ENCODE data around the gene FAF2. TPM values are rescaled to one million over a fixed set of nuclear protein-coding genes. Genes with fewer than 3 reads are reported as not detected.

The FAF2 gene
- total RNA-seq, 4 donors from 2014 or later: 12.3 to 47.8 (median 32.5) TPM

DNA sequence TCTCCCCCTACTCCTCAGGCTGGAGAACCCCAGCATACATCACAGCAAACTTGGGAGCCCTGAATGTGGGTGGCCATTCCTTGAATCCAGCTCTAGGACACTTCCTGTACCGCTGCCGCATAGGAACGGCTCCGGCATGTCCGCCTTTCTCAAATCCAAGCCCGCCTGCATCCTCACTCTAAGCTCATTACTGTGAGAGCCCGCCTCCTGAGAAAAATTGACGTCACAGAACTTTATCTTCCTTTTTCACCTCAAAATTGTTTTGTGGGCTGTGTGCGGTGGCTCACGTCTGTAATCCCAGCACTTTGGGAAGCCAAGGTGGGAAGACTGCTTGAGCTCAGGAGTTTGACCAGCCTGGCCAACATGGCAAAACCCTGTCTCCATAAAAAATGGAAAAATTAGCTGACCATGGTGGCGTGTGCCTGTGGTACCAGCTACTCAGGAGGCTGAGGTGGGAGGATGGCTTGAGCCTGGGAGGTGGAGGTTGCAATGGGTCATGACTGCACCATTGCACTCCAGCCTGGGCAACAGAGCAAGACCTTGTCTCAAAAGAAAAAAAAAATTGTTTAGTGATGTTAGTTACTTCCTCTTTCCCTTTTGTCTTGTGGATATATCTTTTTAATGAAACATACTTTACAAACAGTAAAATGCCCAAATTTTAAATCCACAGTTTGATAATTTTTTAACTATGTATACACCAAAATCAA is 66.2 kb downstream of the FAF2 start:
- no peaks in the 10 kb centered on the region for H3K4me1 ChIP-seq
- no peaks in the 10 kb centered on the region for H3K9me3 ChIP-seq
- H3K4me3 ChIP-seq: no peak overlapping the region
- intact Hi-C loops (cut with DNase I; ENCODE audit: low total_unique reads): no loop called here
- H3K36me3 ChIP-seq: no peaks in the 10 kb centered on the region
- no peak for DNase-seq
- no peak overlapping the region for H3K27ac ChIP-seq
- H3K27me3 ChIP-seq: no peaks in the 10 kb centered on the region
- TF ChIP-seq, protein P1, sequence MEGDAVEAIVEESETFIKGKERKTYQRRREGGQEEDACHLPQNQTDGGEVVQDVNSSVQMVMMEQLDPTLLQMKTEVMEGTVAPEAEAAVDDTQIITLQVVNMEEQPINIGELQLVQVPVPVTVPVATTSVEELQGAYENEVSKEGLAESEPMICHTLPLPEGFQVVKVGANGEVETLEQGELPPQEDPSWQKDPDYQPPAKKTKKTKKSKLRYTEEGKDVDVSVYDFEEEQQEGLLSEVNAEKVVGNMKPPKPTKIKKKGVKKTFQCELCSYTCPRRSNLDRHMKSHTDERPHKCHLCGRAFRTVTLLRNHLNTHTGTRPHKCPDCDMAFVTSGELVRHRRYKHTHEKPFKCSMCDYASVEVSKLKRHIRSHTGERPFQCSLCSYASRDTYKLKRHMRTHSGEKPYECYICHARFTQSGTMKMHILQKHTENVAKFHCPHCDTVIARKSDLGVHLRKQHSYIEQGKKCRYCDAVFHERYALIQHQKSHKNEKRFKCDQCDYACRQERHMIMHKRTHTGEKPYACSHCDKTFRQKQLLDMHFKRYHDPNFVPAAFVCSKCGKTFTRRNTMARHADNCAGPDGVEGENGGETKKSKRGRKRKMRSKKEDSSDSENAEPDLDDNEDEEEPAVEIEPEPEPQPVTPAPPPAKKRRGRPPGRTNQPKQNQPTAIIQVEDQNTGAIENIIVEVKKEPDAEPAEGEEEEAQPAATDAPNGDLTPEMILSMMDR (IDR thresholded peaks at IDR 0.05): no peak
- no peak for TF ChIP-seq POLR2A (IDR thresholded peaks at IDR 0.05)

DNA sequence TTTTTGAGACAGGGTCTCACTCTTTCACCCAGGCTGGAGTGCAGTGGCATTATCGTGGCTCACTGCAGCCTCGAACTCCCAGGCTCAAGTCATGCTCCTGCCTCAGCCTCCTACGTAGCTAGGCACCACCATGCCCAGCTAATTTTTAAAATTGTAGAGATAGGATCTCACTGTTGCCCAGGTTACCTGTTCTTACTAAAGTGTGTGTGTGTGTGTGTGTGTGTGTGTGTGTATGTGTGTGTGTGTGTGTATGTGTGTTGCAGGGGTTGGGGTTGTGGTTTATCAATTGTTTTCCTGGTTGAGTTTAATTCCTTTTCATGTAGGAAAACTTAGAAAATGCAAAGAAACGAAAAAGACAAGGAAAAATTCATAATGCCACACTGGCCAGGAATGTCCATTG is 67.2 kb downstream of the FAF2 start:
- no peaks in the 10 kb centered on the region for H3K9me3 ChIP-seq
- no peak overlapping the region for H3K27ac ChIP-seq
- no peak overlapping the region for H3K4me3 ChIP-seq
- no peaks in the 10 kb centered on the region for H3K27me3 ChIP-seq
- DNase-seq: no peak
- intact Hi-C loops (cut with DNase I; ENCODE audit: low total_unique reads): no loop called here
- H3K4me1 ChIP-seq: no peaks in the 10 kb centered on the region
- H3K36me3 ChIP-seq: no peaks in the 10 kb centered on the region
- TF ChIP-seq POLR2A (IDR thresholded peaks at IDR 0.05): no peak
- TF ChIP-seq, protein P1 (IDR thresholded peaks at IDR 0.05): no peak

DNA sequence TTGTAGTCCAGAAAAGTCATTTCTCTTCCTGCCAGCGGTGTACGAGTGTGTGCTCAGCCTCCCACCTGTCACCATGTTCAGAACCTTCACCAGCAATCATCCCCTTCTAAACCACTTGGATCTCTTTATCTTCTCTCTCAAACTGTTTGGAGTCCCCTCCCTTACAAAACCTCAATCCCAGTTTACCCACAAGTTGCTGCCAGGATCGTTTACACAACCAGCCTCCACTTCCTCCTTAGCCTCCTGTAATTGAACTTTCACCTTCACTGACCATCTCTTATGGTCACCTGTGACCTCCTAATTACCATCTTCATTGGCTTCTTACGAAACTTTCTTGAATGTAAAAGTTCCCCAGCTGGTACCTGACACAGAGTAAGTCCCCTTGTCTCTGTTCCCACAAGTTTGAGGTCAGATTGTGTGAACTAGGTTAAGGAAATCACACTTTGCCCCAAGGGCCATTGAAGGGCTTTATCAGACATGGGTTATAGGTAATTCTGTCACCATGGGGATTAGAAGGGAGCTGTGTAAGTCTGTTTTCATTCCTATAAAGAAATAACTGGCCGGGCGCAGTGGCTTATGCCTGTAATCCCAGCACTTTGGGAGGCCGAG is 69.0 kb downstream of the FAF2 start:
- intact Hi-C loops (cut with DNase I; ENCODE audit: low total_unique reads): no loop called here
- no peaks in the 10 kb centered on the region for H3K36me3 ChIP-seq
- H3K27ac ChIP-seq: no peak overlapping the region
- TF ChIP-seq, protein P1 (IDR thresholded peaks at IDR 0.05): no peak
- no peak for TF ChIP-seq POLR2A (IDR thresholded peaks at IDR 0.05)
- H3K27me3 ChIP-seq: no peaks in the 10 kb centered on the region
- H3K9me3 ChIP-seq: no peaks in the 10 kb centered on the region
- no peak for DNase-seq
- H3K4me1 ChIP-seq: no peaks in the 10 kb centered on the region
- H3K4me3 ChIP-seq: no peak overlapping the region

DNA sequence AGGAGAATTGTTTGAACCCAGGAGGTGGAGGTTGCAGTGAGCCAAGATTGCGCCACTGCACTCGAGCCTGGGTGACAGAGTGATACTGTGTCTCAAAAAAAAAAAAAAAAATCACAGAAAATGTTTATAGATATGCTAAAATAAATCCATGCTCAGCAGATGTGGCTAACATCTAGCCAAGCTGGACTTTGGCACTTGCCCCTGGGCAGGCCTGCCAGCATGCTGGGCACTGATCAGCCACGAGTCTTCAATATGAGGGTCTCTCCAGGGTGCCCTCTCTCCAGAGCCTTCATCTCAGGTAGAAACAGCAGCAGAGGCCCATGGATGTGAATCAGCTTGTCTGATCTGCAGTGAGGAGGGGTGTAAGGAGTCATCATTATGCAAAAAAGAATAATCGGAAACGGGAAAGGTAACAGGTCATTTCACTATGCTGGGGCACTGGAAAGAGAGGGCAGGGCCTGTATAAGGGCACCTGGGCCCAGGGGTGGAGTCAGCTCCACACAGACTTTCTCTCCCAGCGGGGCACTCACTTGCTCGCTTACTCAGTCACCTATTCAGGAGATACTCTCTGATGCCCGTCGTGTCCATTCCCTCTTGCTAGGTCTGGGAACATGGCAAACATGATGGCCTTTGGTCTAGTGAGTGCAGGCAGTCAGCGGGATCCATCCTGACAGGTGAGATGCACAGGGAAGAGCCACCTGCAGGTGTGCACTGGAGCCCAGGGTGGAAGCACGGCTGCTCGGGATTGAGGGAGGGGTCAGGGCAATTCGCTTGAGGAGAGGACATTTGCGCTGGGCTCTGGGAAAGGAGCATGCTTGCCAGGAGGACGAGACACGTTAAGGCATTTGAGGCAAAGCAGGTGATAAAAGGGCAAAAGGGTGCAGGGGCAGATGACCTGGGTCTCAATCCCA is 71.9 kb downstream of the FAF2 start:
- no peak for DNase-seq
- Histone ChIP-seq H3K4me1 (no peaks in the 10 kb centered on the region), H3K36me3 (no peaks in the 10 kb centered on the region), H3K9me3 (no peaks in the 10 kb centered on the region), H3K4me3 (no peak overlapping the region), H3K27ac (no peak overlapping the region), H3K27me3 (no peaks in the 10 kb centered on the region)
- intact Hi-C loops (cut with DNase I; ENCODE audit: low total_unique reads): no loop called here
- no peak for TF ChIP-seq POLR2A (IDR thresholded peaks at IDR 0.05)
- TF ChIP-seq, protein P1 (IDR thresholded peaks at IDR 0.05): no peak

DNA sequence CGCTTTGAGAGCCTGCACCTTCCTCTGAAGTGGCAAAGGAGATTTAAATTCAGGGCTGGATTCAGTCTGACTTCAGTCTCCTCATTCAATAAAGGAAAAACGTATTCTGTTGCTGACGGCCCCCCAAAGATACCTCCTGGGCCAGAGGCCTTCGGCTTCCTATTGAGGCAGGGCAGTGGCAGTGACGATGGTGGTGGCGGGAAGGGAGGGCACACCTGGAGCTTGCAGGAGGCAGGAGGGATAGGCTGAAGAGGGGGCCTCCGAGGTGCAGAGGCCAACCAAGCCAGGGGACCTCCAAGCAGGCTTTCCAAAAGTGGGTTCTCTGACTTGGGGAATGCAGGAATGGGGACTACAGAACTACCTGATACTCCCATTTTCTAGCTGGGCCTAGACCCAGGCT is 73.1 kb downstream of the FAF2 start:
- no peaks in the 10 kb centered on the region for H3K27me3 ChIP-seq
- H3K36me3 ChIP-seq: no peaks in the 10 kb centered on the region
- DNase-seq: no peak
- H3K4me3 ChIP-seq: no peak overlapping the region
- no peaks in the 10 kb centered on the region for H3K9me3 ChIP-seq
- H3K4me1 ChIP-seq: no peaks in the 10 kb centered on the region
- intact Hi-C loops (cut with DNase I; ENCODE audit: low total_unique reads): no loop called here
- no peak overlapping the region for H3K27ac ChIP-seq
- TF ChIP-seq, protein P1 (IDR thresholded peaks at IDR 0.05): no peak
- no peak for TF ChIP-seq POLR2A (IDR thresholded peaks at IDR 0.05)
